ENCODE results near the gene ICE2.

The ICE2 gene

GRCh38 chr15:60523056-60523455, 44.1 kb upstream of the ICE2 start:
- no peak for TF ChIP-seq CTCF (IDR thresholded peaks at IDR 0.05; ENCODE audit: low read depth, low read length)
- no peak overlapping the region for H3K4me3 ChIP-seq (ENCODE audit: low read depth, low read length)
- no peaks in the 10 kb centered on the region for H3K27me3 ChIP-seq (ENCODE audit: insufficient read depth, low read depth, severe bottlenecking)
- no peak overlapping the region for H3K27ac ChIP-seq
- DNase-seq = no peak
- H3K9me3 ChIP-seq (ENCODE audit: severe bottlenecking) = no peaks in the 10 kb centered on the region
- H3K36me3 ChIP-seq = no peaks in the 10 kb centered on the region; the same call in none of the 2 replicates

DNA sequence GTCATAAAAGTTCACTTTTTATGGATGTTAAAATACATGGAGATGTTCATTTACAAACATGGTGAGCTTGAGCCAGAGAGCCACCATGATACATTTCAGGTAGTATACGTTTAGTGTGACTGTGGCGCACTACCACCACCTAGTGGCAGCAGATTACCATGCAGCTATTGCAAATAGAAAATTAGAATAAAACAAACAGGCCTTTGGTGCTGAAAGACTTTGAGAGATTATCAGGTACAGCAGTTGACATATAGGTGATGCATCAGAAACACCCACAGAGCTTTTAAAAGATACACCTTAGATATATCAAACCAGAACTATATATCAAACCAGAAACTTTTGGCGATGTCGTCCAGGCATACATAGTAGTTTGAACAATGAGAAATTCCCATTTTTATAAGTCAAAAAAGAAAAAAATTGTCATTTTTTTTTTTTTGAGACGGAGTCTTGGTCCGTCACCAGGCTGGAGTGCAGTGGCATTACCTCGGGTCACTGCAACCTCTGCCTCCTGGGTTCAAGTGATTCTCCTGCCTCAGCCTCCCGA, 42.0 kb upstream of the ICE2 start:
- Histone ChIP-seq H3K36me3 (no peaks in the 10 kb centered on the region; the same call in none of the 2 replicates), H3K27ac (no peak overlapping the region), H3K4me3 (ENCODE audit: low read depth, low read length) (no peak overlapping the region), H3K9me3 (ENCODE audit: severe bottlenecking) (no peaks in the 10 kb centered on the region), H3K27me3 (ENCODE audit: insufficient read depth, low read depth, severe bottlenecking) (no peaks in the 10 kb centered on the region)
- DNase-seq = peak; percentile 73
- peak; percentile 65 for TF ChIP-seq CTCF (IDR thresholded peaks at IDR 0.05; ENCODE audit: low read depth, low read length)

GRCh38 chr15:60520013-60520824, 41.3 kb upstream of the ICE2 start:
- H3K36me3 ChIP-seq = peaks cover 4% of the 10 kb centered on the region
- H3K4me3 ChIP-seq (ENCODE audit: low read depth, low read length) = no peak overlapping the region
- TF ChIP-seq CTCF (IDR thresholded peaks at IDR 0.05; ENCODE audit: low read depth, low read length) = no peak
- DNase-seq = no peak
- H3K27ac ChIP-seq = peak overlapping the region; percentile 24; the same call in 1 of the 2 replicates
- no peaks in the 10 kb centered on the region for H3K9me3 ChIP-seq (ENCODE audit: severe bottlenecking)
- no peaks in the 10 kb centered on the region for H3K27me3 ChIP-seq (ENCODE audit: insufficient read depth, low read depth, severe bottlenecking)

GRCh38 chr15:60519218-60519617, 40.3 kb upstream of the ICE2 start:
- DNase-seq = no peak
- no peak for TF ChIP-seq CTCF (IDR thresholded peaks at IDR 0.05; ENCODE audit: low read depth, low read length)
- Histone ChIP-seq H3K36me3 (peaks cover 8% of the 10 kb centered on the region), H3K27ac (peak overlapping the region; percentile 24; the same call in 1 of the 2 replicates), H3K9me3 (ENCODE audit: severe bottlenecking) (no peaks in the 10 kb centered on the region), H3K4me3 (ENCODE audit: low read depth, low read length) (no peak overlapping the region), H3K27me3 (ENCODE audit: insufficient read depth, low read depth, severe bottlenecking) (no peaks in the 10 kb centered on the region)

- Histone ChIP-seq H3K9me3 (ENCODE audit: severe bottlenecking) (no peaks in the 10 kb centered on the region), H3K36me3 (peaks cover 14% of the 10 kb centered on the region), H3K27ac (peak overlapping the region; percentile 19; the same call in 1 of the 2 replicates), H3K27me3 (ENCODE audit: insufficient read depth, low read depth, severe bottlenecking) (no peaks in the 10 kb centered on the region), H3K4me3 (ENCODE audit: low read depth, low read length) (no peak overlapping the region)
- peak; percentile 75 for DNase-seq
- TF ChIP-seq CTCF (IDR thresholded peaks at IDR 0.05; ENCODE audit: low read depth, low read length) = no peak
These were observed 39.6 kb upstream of the ICE2 start for GRCh38 chr15:60518511-60518910.
